Measurements from ENCODE around the gene NAA60.
"Not testable (repeated sequence)": the region's sequence is repeated elsewhere in the genome, so short reads cannot be mapped to it uniquely, and the experiment has no call there.

The NAA60 gene

GRCh38 chr16:3513892-3514583 is 70.6 kb downstream of the NAA60 start:
- Histone ChIP-seq H3K4me1 (ENCODE audit: insufficient read depth, low read length) (no peaks in the 10 kb centered on the region), H2AFZ (ENCODE audit: low read depth, low read length) (no peak overlapping the region), H3K9me3 (ENCODE audit: low read length) (no peaks in the 10 kb centered on the region), H3K4me3 (ENCODE audit: low read length) (no peak overlapping the region), H3K27me3 (ENCODE audit: insufficient read depth, low read length) (no peaks in the 10 kb centered on the region), H3K36me3 (ENCODE audit: insufficient read depth, low read length) (peaks cover 82% of the 10 kb centered on the region)

DNA sequence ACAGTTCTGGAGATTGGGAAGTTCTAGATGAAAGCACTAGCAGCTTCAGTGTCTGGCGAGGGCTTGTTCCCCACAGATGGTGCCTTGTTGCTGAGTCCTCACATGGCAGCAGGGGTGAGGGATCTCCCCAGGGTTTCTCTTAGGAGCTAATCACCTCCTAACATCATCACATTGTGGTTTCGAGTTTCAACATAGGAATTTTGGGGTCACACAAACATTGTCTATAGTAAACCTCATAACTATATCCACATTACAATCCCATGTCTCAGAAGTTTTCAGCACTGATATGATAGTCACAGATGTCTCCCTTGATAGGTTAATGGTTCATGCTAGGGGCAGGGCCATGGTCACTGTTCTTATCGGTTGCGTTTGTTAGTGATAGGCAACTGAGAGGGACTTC is 71.1 kb downstream of the NAA60 start:
- H3K9me3 ChIP-seq (ENCODE audit: low read length), result no peaks in the 10 kb centered on the region
- no peaks in the 10 kb centered on the region for H3K4me1 ChIP-seq (ENCODE audit: insufficient read depth, low read length)
- peaks cover 82% of the 10 kb centered on the region for H3K36me3 ChIP-seq (ENCODE audit: insufficient read depth, low read length)
- no peaks in the 10 kb centered on the region for H3K27me3 ChIP-seq (ENCODE audit: insufficient read depth, low read length)
- no peak overlapping the region for H2AFZ ChIP-seq (ENCODE audit: low read depth, low read length)
- no peak overlapping the region for H3K4me3 ChIP-seq (ENCODE audit: low read length)

DNA sequence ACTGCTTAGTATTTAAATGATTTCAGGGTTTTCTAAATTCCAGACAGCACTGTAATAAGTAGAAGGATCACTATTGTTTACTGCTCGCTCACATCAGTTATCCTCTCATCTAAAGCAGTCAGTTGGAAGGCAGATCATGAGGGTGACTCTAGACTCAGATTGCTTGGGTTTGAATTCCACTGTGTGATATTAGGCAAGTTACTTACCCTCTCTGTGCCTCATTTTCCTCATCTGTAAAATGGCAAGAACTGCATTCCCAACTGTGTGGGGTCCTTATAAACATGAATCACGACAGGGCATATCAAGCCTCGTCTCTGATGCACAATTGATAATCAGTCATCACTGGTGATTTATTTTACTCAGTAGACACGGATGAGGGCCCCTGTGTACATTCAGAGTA is 72.4 kb downstream of the NAA60 start:
- Histone ChIP-seq H3K9me3 (ENCODE audit: low read length) (no peaks in the 10 kb centered on the region), H3K27me3 (ENCODE audit: insufficient read depth, low read length) (no peaks in the 10 kb centered on the region), H3K4me3 (ENCODE audit: low read length) (no peak overlapping the region), H2AFZ (ENCODE audit: low read depth, low read length) (no peak overlapping the region), H3K36me3 (ENCODE audit: insufficient read depth, low read length) (peaks cover 83% of the 10 kb centered on the region), H3K4me1 (ENCODE audit: insufficient read depth, low read length) (no peaks in the 10 kb centered on the region)

GRCh38 chr16:3518292-3518985 is 75.0 kb downstream of the NAA60 start:
- H3K27me3 ChIP-seq (ENCODE audit: insufficient read depth, low read length), result no peaks in the 10 kb centered on the region
- H3K9me3 ChIP-seq (ENCODE audit: low read length), result no peaks in the 10 kb centered on the region
- H3K36me3 ChIP-seq (ENCODE audit: insufficient read depth, low read length), result peaks cover 75% of the 10 kb centered on the region
- H3K4me3 ChIP-seq (ENCODE audit: low read length), result no peak overlapping the region
- H2AFZ ChIP-seq (ENCODE audit: low read depth, low read length), result no peak overlapping the region
- no peaks in the 10 kb centered on the region for H3K4me1 ChIP-seq (ENCODE audit: insufficient read depth, low read length)

DNA sequence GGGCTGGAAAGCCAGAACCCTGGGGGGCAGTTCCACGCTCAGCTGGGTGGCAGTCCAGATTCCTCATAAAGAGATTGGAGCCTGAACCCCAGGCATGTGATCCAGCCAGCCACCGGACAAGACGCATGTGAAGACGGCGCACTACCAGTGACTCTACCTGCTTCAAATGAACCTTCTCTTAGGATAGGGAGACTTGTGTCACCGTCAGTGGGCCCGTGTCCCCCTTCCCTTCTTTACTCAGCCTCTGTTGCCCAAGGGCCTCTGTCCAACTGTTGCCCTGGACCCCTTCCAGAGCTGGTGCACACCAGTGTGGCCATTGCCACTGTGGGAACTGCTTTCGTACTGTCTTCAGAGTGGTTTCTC is 75.5 kb downstream of the NAA60 start:
- Histone ChIP-seq H3K36me3 (ENCODE audit: insufficient read depth, low read length) (peaks cover 75% of the 10 kb centered on the region), H3K4me3 (ENCODE audit: low read length) (no peak overlapping the region), H3K9me3 (ENCODE audit: low read length) (no peaks in the 10 kb centered on the region), H3K4me1 (ENCODE audit: insufficient read depth, low read length) (no peaks in the 10 kb centered on the region), H2AFZ (ENCODE audit: low read depth, low read length) (no peak overlapping the region), H3K27me3 (ENCODE audit: insufficient read depth, low read length) (no peaks in the 10 kb centered on the region)

DNA sequence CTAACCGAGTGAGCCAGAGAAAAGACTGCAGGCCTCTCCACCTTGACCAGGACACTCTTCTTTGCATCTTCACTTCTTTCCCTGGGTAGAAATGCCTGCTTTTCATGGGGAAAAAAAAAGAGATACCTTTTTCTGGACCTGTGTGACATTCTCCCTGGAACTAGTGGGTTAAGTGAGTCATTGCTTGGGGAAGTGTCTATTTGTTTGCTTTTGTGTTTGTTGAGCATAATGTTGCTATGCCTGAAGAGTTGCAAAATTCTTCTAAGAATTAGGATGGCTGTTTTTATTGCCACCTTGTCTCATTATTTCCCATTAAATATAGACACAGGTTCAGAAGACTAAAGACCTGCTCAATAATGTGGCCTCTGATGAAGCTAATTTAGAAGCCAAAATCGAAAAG is 76.1 kb downstream of the NAA60 start:
- Histone ChIP-seq H3K4me3 (ENCODE audit: low read length) (no peak overlapping the region), H3K27me3 (ENCODE audit: insufficient read depth, low read length) (no peaks in the 10 kb centered on the region), H3K9me3 (ENCODE audit: low read length) (no peaks in the 10 kb centered on the region), H3K4me1 (ENCODE audit: insufficient read depth, low read length) (no peaks in the 10 kb centered on the region), H3K36me3 (ENCODE audit: insufficient read depth, low read length) (peaks cover 72% of the 10 kb centered on the region), H2AFZ (ENCODE audit: low read depth, low read length) (no peak overlapping the region)

- no peak overlapping the region for H3K4me3 ChIP-seq (ENCODE audit: low read length)
- H3K9me3 ChIP-seq (ENCODE audit: low read length), result no peaks in the 10 kb centered on the region
- H3K27me3 ChIP-seq (ENCODE audit: insufficient read depth, low read length), result no peaks in the 10 kb centered on the region
- no peak overlapping the region for H2AFZ ChIP-seq (ENCODE audit: low read depth, low read length)
- H3K4me1 ChIP-seq (ENCODE audit: insufficient read depth, low read length), result no peaks in the 10 kb centered on the region
- peaks cover 72% of the 10 kb centered on the region for H3K36me3 ChIP-seq (ENCODE audit: insufficient read depth, low read length)
Measured at GRCh38 chr16:3520413-3520812, 76.9 kb downstream of the NAA60 start.

- H3K36me3 ChIP-seq (ENCODE audit: insufficient read depth, low read length), result peaks cover 73% of the 10 kb centered on the region
- no peaks in the 10 kb centered on the region for H3K9me3 ChIP-seq (ENCODE audit: low read length)
- H2AFZ ChIP-seq (ENCODE audit: low read depth, low read length), result no peak overlapping the region
- no peaks in the 10 kb centered on the region for H3K27me3 ChIP-seq (ENCODE audit: insufficient read depth, low read length)
- no peaks in the 10 kb centered on the region for H3K4me1 ChIP-seq (ENCODE audit: insufficient read depth, low read length)
- no peak overlapping the region for H3K4me3 ChIP-seq (ENCODE audit: low read length)
Measured at GRCh38 chr16:3520841-3521240, 77.4 kb downstream of the NAA60 start.

DNA sequence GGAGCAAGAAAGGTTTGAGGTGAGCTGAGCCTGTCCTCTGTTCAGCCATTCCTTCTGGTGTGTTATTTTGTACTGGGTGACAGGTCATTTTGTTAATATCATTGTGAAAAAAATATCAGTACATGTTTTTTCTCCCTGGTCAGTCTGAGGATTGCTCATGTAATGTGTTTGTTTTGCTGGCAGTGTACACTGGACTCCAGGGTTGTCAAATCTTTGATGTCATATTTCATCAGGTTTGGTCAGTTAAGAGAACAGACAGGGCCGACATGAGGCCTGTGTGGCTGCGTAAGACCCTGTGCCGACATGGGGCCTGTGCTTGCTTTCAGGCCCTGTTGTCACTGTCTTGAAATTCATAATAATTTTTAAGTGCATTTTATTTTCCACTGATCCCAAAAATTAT is 79.8 kb downstream of the NAA60 start:
- Histone ChIP-seq H3K4me1 (ENCODE audit: insufficient read depth, low read length) (no peaks in the 10 kb centered on the region), H3K9me3 (ENCODE audit: low read length) (peaks cover 6% of the 10 kb centered on the region), H3K4me3 (ENCODE audit: low read length) (no peak overlapping the region), H2AFZ (ENCODE audit: low read depth, low read length) (no peak overlapping the region), H3K36me3 (ENCODE audit: insufficient read depth, low read length) (peaks cover 70% of the 10 kb centered on the region), H3K27me3 (ENCODE audit: insufficient read depth, low read length) (no peaks in the 10 kb centered on the region)

DNA sequence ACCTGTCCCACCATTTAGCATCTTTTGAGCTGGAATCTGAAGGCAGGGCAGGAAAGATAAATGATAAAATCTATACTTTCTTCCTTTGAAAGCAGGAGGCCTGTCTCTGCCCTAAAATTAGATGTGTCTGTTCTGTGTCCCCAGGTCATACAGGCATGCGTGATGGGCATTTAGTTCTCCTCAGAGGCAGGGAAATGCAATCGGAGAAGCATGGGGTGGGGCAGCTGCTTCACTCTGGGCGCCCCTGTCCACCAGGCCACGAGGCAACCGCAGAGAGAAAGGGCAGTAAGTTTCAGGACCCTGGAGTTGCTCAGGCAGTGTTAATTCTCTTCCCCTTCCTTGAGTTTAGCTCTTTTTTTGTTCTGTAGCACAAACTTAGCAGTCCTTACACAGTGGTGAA is 82.5 kb downstream of the NAA60 start:
- Histone ChIP-seq H3K9me3 (ENCODE audit: low read length) (peaks cover 10% of the 10 kb centered on the region), H2AFZ (ENCODE audit: low read depth, low read length) (no peak overlapping the region), H3K4me1 (ENCODE audit: insufficient read depth, low read length) (no peaks in the 10 kb centered on the region), H3K27me3 (ENCODE audit: insufficient read depth, low read length) (no peaks in the 10 kb centered on the region), H3K36me3 (ENCODE audit: insufficient read depth, low read length) (peaks cover 67% of the 10 kb centered on the region), H3K4me3 (ENCODE audit: low read length) (no peak overlapping the region)

DNA sequence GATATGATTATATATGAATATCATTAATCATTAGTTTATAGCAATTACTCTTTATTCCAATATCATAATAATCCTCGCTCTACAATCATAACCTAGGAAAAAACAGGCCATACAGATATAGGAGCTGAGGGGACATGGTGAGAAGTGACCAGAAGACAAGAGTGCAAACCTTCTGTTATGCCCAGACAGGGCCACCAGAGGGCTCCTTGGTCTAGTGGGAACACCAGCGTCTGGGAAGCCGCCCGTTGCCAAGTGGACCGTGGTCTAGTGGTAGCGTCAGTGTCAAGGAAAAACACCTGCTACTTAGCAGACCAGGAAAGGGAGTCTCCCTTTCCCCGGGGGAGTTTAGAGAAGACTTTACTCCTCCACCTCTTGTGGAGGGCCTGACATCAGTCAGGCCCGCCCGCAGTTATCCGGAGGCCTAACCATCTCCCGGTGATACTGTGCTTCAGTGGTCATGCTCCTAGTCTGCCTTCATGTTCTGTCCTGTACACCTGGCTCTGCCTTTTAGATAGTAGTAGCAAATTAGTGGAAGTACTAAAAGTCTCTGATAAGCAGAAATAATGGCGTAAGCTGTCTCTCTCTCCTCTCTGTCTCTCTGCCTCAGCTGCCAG is 83.8 kb downstream of the NAA60 start:
- not testable (repeated sequence) for H3K4me1 ChIP-seq (ENCODE audit: insufficient read depth, low read length); H3K4me3 ChIP-seq (ENCODE audit: low read length); H2AFZ ChIP-seq (ENCODE audit: low read depth, low read length); H3K9me3 ChIP-seq (ENCODE audit: low read length); H3K27me3 ChIP-seq (ENCODE audit: insufficient read depth, low read length)
- peaks cover 73% of the 10 kb centered on the region for H3K36me3 ChIP-seq (ENCODE audit: insufficient read depth, low read length)

DNA sequence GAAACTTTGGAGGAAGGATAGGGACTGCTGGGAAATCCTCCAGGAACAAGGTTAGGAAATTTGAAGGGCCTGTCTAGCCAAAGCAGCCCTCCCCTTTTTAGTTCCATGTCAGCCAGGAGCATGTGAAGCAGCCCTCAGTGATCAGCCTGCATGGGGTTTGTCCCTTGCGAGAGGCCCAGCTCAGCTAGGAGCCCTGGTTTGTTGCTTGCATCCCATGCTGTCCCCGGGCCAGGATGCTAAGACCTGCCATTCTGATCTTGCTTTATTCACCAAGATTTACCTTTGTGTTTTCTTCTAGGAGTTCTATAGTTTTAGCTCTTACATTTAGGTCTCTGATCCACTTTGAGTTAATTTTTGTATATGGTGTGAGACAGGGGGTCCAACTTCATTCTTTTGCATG is 84.9 kb downstream of the NAA60 start:
- no peak overlapping the region for H3K4me3 ChIP-seq (ENCODE audit: low read length)
- no peaks in the 10 kb centered on the region for H3K4me1 ChIP-seq (ENCODE audit: insufficient read depth, low read length)
- H3K36me3 ChIP-seq (ENCODE audit: insufficient read depth, low read length), result peaks cover 76% of the 10 kb centered on the region

GRCh38 chr16:3529175-3529574 is 85.7 kb downstream of the NAA60 start:
- Histone ChIP-seq H2AFZ (ENCODE audit: low read depth, low read length) (no peak overlapping the region), H3K4me1 (ENCODE audit: insufficient read depth, low read length) (no peaks in the 10 kb centered on the region), H3K36me3 (ENCODE audit: insufficient read depth, low read length) (peaks cover 76% of the 10 kb centered on the region), H3K27me3 (ENCODE audit: insufficient read depth, low read length) (no peaks in the 10 kb centered on the region), H3K9me3 (ENCODE audit: low read length) (peaks cover 10% of the 10 kb centered on the region), H3K4me3 (ENCODE audit: low read length) (no peak overlapping the region)

More for the DNA sequence above, 84.9 kb downstream of the NAA60 start:
- Histone ChIP-seq H3K9me3 (ENCODE audit: low read length) (peaks cover 10% of the 10 kb centered on the region), H3K27me3 (ENCODE audit: insufficient read depth, low read length) (no peaks in the 10 kb centered on the region), H2AFZ (ENCODE audit: low read depth, low read length) (no peak overlapping the region)

All from neuron (in vitro differentiated cells).